Measurements from ENCODE around the gene ACYP1.
"Not testable (repeated sequence)": the region's sequence is repeated elsewhere in the genome, so short reads cannot be mapped to it uniquely, and the experiment has no call there.

GRCh38 chr14:75067765-75068164, 3.9 kb upstream of the ACYP1 start:
- TF ChIP-seq RFX5 (IDR thresholded peaks at IDR 0.05; ENCODE audit: low read length); EP300 (IDR thresholded peaks at IDR 0.05; ENCODE audit: borderline replicate concordance in 1 of 2, low read depth in 1 of 2, low read length in 1 of 2): not testable (repeated sequence)
- TF ChIP-seq, protein P1, sequence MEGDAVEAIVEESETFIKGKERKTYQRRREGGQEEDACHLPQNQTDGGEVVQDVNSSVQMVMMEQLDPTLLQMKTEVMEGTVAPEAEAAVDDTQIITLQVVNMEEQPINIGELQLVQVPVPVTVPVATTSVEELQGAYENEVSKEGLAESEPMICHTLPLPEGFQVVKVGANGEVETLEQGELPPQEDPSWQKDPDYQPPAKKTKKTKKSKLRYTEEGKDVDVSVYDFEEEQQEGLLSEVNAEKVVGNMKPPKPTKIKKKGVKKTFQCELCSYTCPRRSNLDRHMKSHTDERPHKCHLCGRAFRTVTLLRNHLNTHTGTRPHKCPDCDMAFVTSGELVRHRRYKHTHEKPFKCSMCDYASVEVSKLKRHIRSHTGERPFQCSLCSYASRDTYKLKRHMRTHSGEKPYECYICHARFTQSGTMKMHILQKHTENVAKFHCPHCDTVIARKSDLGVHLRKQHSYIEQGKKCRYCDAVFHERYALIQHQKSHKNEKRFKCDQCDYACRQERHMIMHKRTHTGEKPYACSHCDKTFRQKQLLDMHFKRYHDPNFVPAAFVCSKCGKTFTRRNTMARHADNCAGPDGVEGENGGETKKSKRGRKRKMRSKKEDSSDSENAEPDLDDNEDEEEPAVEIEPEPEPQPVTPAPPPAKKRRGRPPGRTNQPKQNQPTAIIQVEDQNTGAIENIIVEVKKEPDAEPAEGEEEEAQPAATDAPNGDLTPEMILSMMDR (IDR thresholded peaks at IDR 0.05): not testable (repeated sequence)

Data from SK-N-SH (cell line).